HEK293 (cell line): ENCODE data around the gene CFAP73.

Experiments used
- CTCF ChIP-seq: fragments of 450-650 bp; formaldehyde crosslinking; IDR thresholded peaks from 2 replicates; pipeline ENCODE4 v1.5.1; 2016; ENCODE audit warnings: missing biosample characterization, missing genetic modification characterization
- GLIS1 ChIP-seq: fragments of 450-650 bp; formaldehyde crosslinking; IDR thresholded peaks from 2 replicates; pipeline ENCODE4 v1.5.1; 2016; ENCODE audit warnings: missing biosample characterization, missing genetic modification characterization
- SCRT2 ChIP-seq: fragments of 450-650 bp; formaldehyde crosslinking; IDR thresholded peaks from 2 replicates; pipeline ENCODE4 v1.5.1; 2016; ENCODE audit warnings: missing biosample characterization, missing genetic modification characterization
- ZBTB1 ChIP-seq: fragments of 450-650 bp; formaldehyde crosslinking; IDR thresholded peaks from 2 replicates; pipeline ENCODE4 v1.5.1; 2016; ENCODE audit warnings: missing biosample characterization, missing genetic modification characterization
- ZBTB26 ChIP-seq: fragments of 450-650 bp; formaldehyde crosslinking; optimal IDR thresholded peaks from 2 replicates; pipeline ENCODE3; 2016; ENCODE audit warnings: missing biosample characterization, mild to moderate bottlenecking, missing genetic modification characterization
- ZNF16 ChIP-seq: fragments of 450-650 bp; formaldehyde crosslinking; IDR thresholded peaks from 2 replicates; pipeline ENCODE4 v1.5.1; 2016; ENCODE audit warnings: low read depth, missing biosample characterization, missing genetic modification characterization
- ZNF274 ChIP-seq, 2 experiments: fragments of 200-500 bp in 1 of 2; fragments of 450-650 bp in 1 of 2; sonication (Bioruptor generic) in 1 of 2; formaldehyde crosslinking in 1 of 2; IDR thresholded peaks; 2 replicates each; pipeline versions ENCODE4 v1.5.1 to v1.6.1; 2014 to 2016; ENCODE audit warnings: borderline replicate concordance in 1 of 2, inconsistent platforms in 1 of 2, low read length in 1 of 2, missing biosample characterization in 1 of 2, missing genetic modification characterization in 1 of 2
- ZNF350 ChIP-seq: fragments of 450-650 bp; formaldehyde crosslinking; IDR thresholded peaks from 2 replicates; pipeline ENCODE4 v1.5.0; 2017; ENCODE audit warnings: missing biosample characterization, mild to moderate bottlenecking, missing genetic modification characterization
- ZNF398 ChIP-seq: fragments of 450-650 bp; formaldehyde crosslinking; IDR thresholded peaks from 2 replicates; pipeline ENCODE4 v1.5.1; 2017; ENCODE audit warnings: missing biosample characterization, missing genetic modification characterization
- ZNF423 ChIP-seq: fragments of 450-650 bp; formaldehyde crosslinking; IDR thresholded peaks from 2 replicates; pipeline ENCODE4 v1.5.1; 2016; ENCODE audit warnings: missing biosample characterization, missing genetic modification characterization
- ZNF621 ChIP-seq: fragments of 450-650 bp; formaldehyde crosslinking; IDR thresholded peaks from 2 replicates; pipeline ENCODE4 v1.5.1; 2017; ENCODE audit warnings: missing biosample characterization, missing genetic modification characterization
- ZSCAN18 ChIP-seq: fragments of 450-650 bp; formaldehyde crosslinking; IDR thresholded peaks from 2 replicates; pipeline ENCODE4 v1.5.1; 2016; ENCODE audit warnings: missing biosample characterization, missing genetic modification characterization

- TF ChIP-seq ZSCAN18 (tag by site-specific recombination): no peak
- no peak for TF ChIP-seq ZBTB1
- no peak for TF ChIP-seq CTCF (tag by site-specific recombination)
- TF ChIP-seq ZNF398 (tag by site-specific recombination): no peak
- TF ChIP-seq ZNF274 (IDR thresholded peaks at IDR 0.05; ENCODE audit: low read length): no peak
- no peak for TF ChIP-seq ZNF274 (tag by site-specific recombination; IDR thresholded peaks at IDR 0.05; ENCODE audit: borderline replicate concordance)
- no peak for TF ChIP-seq ZNF621 (tag by site-specific recombination)
- no peak for TF ChIP-seq ZNF423 (tag by site-specific recombination)
- no peak for TF ChIP-seq GLIS1
- no peak for TF ChIP-seq ZBTB26 (tag by site-specific recombination)
- no peak for TF ChIP-seq SCRT2 (tag by site-specific recombination)
- TF ChIP-seq ZNF16 (tag by site-specific recombination): no peak
- no peak for TF ChIP-seq ZNF350 (tag by site-specific recombination)
Observed at GRCh38 chr12:113198296-113198695, 48.8 kb downstream of the CFAP73 start.
